HFF-Myc (cell line): Measurements from ENCODE around the gene TYW1B.
"Not testable (repeated sequence)": the region's sequence is repeated elsewhere in the genome, so short reads cannot be mapped to it uniquely, and the experiment has no call there.

Experiments
- DNase-seq: peaks from one replicate; pipeline ENCODE4 v3.0.0-alpha.2; 2011; ENCODE audit warnings: low read depth; ENCODE audit errors: extremely low read depth
- H3K4me3 ChIP-seq: replicated peaks from 2 replicates; pipeline ENCODE4 v1.5.1; 2011; ENCODE audit warnings: low read depth, mild to moderate bottlenecking, control low read depth, low read length
- TF ChIP-seq, protein P1 (sequence below): IDR thresholded peaks from 2 replicates; pipeline ENCODE4 v1.5.1; 2012; ENCODE audit warnings: mild to moderate bottlenecking, low read depth, low read length, control low read depth; ENCODE audit errors: missing control alignments

The TYW1B gene

GRCh38 chr7:72690177-72690576, 137.8 kb downstream of the TYW1B start:
- DNase-seq, H3K4me3 ChIP-seq: not testable (repeated sequence)

DNA sequence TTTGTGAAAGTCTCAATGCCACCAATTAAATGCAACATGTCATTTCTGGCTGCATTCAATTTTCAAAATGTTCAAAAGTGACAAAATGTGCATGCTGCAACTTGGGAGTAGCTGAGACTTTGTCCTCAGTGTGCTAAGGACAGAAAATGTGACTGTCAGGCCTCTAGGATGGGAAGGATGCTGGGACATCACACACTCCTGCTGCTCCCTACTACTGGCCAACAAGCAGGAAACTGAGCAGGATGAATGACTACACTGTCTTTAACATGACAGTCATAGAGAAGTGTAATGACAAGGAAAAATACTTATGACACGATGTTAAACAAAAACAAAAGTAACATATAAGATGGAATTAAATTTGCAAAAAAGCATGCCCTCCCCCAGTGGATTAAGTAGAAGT, 138.7 kb downstream of the TYW1B start:
- H3K4me3 ChIP-seq: not testable (repeated sequence)

GRCh38 chr7:72681211-72681610, 146.8 kb downstream of the TYW1B start:
- not testable (repeated sequence) for DNase-seq

More for the DNA sequence above, 138.7 kb downstream of the TYW1B start:
- not testable (repeated sequence) for DNase-seq

GRCh38 chr7:72676880-72677279, 151.1 kb downstream of the TYW1B start:
- DNase-seq: not testable (repeated sequence)

More at GRCh38 chr7:72681211-72681610, 146.8 kb downstream of the TYW1B start:
- not testable (repeated sequence) for H3K4me3 ChIP-seq

GRCh38 chr7:72676086-72676690, 151.8 kb downstream of the TYW1B start:
- not testable (repeated sequence) for DNase-seq, H3K4me3 ChIP-seq

More at GRCh38 chr7:72676880-72677279, 151.1 kb downstream of the TYW1B start:
- not testable (repeated sequence) for H3K4me3 ChIP-seq

DNA sequence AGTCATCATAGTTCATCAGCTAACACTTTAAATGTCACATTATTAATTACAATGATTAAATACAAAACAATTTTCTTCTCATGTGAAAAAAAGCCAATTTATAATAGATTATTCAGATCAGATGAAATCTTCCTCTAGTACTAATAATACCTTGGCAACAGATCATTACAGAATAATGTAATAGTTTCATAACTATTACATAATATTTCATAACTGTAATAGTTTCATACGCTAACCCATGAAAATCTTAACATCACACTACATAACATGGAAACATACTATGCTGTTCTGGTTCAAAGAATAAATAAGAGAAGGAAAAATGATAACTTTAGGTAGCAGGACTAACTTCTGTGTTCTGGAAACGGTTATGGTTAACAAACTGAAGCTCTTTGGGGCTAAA, 152.3 kb downstream of the TYW1B start:
- H3K4me3 ChIP-seq: not testable (repeated sequence)

GRCh38 chr7:72674394-72674793, 153.6 kb downstream of the TYW1B start:
- no peak for DNase-seq
- H3K4me3 ChIP-seq: no peak overlapping the region
- TF ChIP-seq, protein P1, sequence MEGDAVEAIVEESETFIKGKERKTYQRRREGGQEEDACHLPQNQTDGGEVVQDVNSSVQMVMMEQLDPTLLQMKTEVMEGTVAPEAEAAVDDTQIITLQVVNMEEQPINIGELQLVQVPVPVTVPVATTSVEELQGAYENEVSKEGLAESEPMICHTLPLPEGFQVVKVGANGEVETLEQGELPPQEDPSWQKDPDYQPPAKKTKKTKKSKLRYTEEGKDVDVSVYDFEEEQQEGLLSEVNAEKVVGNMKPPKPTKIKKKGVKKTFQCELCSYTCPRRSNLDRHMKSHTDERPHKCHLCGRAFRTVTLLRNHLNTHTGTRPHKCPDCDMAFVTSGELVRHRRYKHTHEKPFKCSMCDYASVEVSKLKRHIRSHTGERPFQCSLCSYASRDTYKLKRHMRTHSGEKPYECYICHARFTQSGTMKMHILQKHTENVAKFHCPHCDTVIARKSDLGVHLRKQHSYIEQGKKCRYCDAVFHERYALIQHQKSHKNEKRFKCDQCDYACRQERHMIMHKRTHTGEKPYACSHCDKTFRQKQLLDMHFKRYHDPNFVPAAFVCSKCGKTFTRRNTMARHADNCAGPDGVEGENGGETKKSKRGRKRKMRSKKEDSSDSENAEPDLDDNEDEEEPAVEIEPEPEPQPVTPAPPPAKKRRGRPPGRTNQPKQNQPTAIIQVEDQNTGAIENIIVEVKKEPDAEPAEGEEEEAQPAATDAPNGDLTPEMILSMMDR: no peak

More for the DNA sequence above, 152.3 kb downstream of the TYW1B start:
- not testable (repeated sequence) for DNase-seq

DNA sequence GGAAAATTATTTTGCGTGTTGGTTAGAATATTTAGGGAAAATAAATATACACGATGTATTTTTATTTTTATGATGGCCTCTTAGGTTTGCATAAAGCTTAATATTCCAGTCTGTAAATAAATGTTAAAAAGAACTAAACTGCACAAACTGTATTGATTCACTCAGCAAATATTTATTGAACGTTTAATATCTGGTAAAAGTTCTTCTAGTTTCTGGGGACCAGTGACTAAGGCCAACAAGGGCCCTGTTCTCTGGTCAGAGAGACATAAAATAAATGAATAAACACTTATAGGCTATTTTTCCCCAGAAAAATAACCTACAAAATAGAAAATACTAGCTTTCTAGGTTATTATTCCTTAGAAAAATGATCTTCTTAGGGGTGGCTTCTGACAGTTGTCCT, 157.2 kb downstream of the TYW1B start:
- DNase-seq, H3K4me3 ChIP-seq: not testable (repeated sequence)

DNA sequence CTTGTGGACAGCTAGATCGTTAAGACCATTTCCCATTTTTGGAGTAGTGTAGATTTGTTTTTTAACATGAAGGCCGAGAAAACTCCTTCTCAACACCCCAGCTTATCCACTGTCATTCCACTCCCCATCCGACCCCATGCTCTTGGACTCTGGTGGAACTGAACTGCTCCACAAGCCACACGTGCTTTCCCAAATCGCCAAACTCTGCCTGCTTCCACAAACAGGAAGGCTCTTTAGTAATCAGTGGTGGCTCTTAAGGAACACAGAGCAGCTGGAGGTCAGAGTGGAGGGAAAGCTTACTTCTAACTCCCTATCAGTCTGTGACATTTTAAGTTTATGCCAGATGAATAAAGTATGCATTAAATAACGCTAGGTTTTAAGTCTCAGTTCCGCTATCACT, 159.6 kb downstream of the TYW1B start:
- not testable (repeated sequence) for H3K4me3 ChIP-seq, DNase-seq

GRCh38 chr7:72667049-72667448, 161.0 kb downstream of the TYW1B start:
- not testable (repeated sequence) for DNase-seq, H3K4me3 ChIP-seq

GRCh38 chr7:72648574-72648973, 179.4 kb downstream of the TYW1B start:
- not testable (repeated sequence) for H3K4me3 ChIP-seq, DNase-seq

DNA sequence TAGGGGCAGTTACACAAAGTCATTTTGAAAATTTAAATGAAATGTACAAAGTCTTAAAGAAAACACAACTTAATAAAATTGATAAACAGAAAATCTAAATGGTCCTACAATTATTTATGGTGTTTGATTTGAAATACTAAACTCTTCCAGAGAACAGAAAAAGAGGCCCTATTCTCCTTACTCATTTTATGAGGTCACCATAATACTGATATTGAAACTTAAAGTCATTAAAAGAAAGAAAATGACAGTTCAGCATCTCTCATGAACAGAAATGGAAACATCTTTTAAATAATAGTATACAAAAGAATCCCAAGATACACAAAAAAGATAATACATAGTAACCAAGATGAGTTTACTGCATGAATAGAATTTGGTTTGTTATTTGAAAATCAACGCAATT, 184.3 kb downstream of the TYW1B start:
- not testable (repeated sequence) for H3K4me3 ChIP-seq, DNase-seq

- not testable (repeated sequence) for DNase-seq, H3K4me3 ChIP-seq
These were observed 186.3 kb downstream of the TYW1B start for GRCh38 chr7:72641485-72642248.

GRCh38 chr7:72640740-72641139, 187.3 kb downstream of the TYW1B start:
- H3K4me3 ChIP-seq, DNase-seq: not testable (repeated sequence)
